ENCODE measurements around the gene PPDPF. TPM values are rescaled to one million over a fixed set of nuclear protein-coding genes. Genes with fewer than 3 reads are reported as not detected.

Gene PPDPF
- total RNA-seq, 1 experiment from 2014 or later, result 194 TPM

DNA sequence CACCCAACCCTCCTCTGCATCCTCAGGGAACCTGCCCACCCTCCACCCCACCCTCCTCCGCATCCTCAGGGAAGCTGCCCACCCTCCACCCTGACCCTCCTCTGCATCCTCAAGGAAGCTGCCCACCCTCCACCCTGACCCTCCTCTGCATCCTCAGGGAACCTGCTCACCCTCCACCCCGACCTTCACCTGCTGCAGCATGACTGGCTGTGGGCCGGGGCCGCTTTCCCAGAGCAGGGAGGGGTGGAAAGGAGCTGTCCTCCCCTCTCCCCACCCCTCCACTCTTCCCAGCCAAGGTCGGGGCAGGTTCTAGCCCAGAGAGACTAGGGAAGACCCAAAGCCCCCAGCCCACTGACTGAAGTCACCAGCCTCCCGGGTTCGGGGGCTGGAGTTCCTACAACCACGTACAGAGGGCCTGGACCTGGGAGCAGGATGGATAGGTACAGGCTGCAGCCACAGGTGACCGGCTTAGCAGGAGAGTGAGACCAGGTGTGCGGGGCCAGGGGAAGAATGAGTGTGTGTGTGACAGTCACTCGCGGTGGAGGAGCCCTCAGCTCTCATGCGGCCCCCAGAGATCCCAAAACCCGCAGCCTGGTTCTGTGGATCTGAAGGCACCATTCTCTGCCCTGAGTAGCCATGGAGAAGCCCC, 33.3 kb upstream of the PPDPF start:
- DNase-seq (ENCODE audit: low read depth), result no peak

DNA sequence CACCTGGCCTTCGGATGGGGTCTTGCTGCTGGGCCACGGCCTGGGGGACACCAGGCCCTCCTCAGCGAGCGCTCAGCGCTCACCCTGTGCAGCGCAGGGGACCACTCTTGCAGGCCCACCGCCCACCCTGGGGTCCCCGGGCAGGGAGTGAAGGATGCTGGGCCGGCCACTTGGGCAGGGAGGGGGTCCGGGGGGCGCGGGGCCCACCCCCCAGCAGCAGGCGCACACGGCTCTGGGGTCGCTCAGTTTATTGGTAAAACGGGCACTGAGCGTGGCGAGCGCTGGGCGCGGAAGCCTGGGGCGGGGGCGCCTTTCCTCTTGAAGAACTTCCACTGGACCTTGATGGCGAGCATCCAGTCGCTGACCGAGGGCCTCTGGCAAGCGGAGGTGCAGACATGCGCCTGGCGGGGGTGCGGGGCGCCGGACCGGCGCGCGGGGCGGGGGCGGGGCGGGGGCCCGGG, 32.8 kb upstream of the PPDPF start:
- no peak for DNase-seq (ENCODE audit: low read depth)

DNA sequence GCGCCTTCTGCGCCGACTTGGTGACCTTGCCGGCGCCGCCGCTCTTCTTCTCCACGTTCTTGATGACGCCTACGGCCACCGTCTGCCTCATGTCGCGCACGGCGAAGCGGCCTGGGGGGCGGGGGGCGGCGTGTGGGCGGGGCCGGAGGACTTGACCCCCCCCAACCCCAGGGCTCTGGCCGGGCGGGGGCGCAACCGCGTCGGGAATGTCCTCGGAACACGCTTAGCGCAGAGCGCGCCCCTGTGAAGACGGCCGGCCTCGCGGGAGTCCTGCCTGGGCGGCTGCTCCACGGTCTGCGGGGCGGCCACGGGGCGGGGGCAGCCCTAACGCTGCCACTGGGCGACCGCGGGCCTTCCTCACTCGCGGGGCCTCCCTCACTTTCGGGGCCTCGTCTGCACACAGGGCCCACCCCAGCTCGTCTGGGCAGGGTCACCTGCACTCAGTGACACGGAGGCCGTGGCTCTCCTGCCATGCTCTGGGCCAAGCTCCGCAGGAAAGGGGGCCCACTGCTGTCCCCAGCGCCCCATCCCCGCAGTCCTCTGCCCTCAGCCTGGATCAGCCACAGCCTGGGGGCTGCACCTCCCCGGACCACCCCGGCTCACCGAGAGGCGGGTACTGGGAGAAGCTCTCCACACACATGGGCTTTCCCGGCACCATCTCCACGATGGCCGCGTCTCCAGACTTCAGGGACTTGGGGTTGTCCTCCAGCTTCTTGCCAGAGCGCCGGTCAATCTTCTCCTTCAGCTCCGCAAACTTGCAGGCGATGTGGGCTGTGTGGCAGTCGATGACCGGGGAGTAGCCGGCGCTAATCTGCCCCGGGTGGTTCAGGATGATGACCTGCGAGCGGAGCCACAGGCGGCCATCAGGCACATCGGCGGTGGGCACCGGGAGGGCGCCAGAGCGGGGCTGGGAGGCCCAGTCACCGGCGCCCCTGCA, 32.0 kb upstream of the PPDPF start:
- no peak for DNase-seq (ENCODE audit: low read depth)

DNA sequence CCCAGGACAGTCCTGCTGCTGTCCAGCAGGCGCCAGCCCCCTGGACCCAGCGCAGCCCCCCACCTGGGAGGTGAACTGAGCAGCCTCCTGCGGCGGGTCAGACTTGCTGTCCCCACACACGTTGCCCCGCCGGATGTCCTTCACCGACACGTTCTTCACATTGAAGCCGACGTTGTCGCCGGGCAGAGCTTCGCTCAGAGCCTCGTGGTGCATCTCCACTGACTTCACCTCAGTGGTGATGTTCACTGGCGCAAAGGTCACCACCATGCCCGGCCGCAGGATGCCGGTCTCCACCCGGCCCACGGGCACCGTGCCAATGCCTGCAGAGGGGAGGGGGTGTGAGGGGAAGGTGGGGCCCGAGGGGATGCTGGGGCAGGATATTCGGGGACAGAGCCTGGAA, 30.1 kb upstream of the PPDPF start:
- DNase-seq (ENCODE audit: low read depth), result no peak

DNA sequence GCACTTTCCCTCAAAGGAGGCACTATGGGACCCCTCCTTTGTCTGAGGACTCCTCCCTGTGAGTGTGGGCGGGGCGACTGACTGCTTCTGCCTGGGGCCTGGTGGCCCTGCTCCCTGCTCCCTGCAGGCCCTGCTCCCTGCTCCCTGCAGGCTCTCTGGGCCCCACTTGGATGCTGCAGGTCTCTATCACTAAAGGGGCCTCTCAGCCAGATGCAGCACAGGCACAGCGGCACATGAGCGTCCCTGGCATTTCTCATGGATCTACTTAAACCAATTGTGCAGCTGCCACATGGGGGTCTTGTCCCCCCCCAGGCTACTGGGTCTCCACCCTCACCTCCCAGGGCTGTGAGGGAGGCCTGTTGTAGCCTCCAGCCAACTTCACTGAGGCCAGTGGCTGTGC, 29.5 kb upstream of the PPDPF start:
- DNase-seq (ENCODE audit: low read depth), result no peak

DNA sequence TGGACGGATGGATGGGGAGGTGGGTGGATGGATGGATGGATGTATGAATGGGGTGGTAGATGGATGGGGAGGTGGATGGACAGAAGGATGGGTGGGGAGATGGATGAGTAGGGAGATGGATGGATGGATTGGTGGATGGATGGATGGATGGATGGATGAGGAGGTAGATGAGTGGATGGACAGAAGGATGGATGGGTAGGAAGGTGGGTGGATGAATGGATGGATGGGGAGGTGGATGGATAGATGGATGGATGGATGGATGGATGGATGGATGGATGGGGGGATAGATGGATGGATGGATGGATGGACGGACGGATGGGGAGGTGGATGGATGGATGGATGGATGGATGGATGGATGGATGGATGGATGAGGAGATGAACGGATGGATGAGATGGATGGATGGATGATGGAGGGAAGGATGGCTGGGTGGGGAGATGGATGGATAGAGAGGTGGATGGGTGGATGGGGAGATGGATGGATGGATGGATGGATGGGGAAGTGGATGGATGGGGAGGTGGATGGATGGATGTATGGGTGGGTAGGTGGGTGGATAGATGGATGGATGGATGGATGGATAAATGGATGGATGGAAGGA, 28.8 kb upstream of the PPDPF start:
- no peak for DNase-seq (ENCODE audit: low read depth)

DNA sequence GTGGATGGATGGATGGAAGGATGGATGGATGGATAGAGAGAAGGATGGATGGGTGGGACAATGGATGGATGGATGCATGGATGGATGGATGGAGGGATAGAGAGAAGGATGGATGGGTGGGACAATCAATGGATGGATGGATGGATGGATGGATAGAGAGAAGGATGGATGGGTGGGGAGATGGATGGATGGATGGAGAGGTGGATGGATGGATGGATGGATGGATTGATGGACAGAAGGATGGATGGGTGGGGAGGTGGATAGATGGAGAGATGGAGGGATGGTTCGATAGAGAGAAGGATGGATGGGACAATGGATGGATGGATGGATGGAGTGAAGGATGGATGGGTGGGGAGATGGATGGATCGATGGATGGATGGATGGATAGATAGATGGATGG, 28.0 kb upstream of the PPDPF start:
- no peak for DNase-seq (ENCODE audit: low read depth)

DNA sequence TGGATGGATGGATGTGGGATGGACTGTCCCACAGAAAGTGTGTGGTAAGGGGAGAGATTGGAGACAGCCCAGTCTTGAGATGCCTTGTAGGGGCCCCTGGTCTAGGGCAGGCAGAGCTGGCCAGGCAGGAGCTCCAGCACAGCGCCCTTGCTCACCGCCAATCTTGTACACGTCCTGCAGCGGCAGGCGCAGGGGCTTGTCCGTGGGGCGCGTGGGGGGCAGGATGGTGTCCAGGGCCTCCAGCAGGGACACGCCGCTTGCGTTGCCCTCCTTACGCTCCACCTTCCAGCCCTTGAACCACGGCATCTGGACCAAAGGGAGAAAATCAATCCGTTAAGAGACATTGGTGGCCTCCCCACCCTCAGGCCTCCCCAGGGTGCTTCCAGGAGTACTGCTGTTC, 27.6 kb upstream of the PPDPF start:
- DNase-seq (ENCODE audit: low read depth), result no peak

DNA sequence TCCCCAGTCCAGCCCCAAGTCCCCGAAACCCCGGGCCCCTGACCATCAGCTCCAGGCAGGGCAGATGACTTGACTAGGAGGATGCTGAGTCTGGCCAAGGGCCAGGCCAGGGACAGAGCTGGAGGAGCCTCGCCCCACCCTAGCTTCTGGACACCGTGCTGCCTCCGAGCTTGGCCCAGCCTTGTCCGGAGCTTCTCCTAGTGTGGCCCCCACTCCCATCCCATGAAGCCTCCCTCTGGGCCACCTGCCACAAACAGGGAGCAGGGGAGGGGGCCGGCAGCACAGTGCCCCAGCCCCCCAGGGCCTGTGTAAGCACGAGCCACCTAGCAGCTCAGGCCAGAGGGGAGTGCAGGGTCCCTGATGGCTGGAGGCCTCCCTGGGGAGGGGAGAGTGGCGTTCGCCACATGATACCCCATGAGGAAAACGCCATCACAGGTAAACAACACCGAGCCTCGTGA, 27.0 kb upstream of the PPDPF start:
- DNase-seq (ENCODE audit: low read depth), result no peak

DNA sequence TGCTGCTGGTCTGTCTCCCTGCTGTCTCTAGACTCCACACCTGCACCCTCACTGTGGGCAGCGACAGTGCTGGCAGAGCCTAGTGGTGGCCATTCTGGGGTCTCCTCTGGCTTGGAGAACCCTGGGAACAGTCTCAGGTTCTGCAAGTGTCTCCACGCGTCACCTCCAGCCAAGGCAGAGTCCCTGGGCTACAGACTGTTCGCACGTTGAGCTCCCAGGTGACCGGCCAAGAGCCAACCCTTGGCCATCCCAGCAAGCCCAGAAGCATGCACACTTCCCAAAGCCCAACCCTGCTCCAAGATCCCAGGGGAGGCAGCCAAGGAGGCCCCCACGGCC, 26.5 kb upstream of the PPDPF start:
- DNase-seq (ENCODE audit: low read depth), result no peak

DNA sequence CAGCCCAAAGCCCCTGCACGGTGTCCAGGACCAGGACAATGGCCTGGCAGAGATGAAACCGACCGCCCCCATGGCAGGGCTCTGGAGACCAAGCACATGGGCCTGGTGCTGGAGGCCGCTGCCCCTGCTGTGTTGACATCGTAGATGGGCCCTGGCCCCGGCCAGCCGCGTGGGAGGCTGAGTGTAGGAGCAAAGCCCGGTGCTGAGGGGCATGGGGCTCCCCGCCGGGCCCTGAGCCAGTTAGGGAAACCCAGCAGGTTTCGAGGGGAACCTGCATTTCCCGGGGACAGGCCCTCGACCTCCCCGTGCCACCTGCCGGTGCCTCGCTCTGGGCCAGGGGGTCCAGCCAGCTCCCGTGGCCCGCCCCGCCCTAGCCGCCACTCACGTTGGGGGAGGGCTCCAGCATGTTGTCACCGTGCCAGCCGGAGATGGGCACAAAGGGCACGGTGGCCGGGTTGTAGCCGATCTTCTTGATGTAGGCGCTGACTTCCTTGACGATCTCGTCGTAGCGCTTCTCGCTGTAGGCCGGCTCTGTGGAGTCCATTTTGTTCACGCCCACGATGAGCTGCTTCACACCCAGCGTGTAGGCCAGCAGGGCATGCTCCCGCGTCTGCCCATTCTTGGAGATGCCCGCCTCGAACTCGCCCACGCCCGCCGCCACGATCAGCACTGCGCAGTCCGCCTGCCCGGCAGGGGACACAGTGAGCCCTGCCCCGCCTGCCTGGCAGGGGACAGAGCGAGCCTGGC, 26.0 kb upstream of the PPDPF start:
- no peak for DNase-seq (ENCODE audit: low read depth)

DNA sequence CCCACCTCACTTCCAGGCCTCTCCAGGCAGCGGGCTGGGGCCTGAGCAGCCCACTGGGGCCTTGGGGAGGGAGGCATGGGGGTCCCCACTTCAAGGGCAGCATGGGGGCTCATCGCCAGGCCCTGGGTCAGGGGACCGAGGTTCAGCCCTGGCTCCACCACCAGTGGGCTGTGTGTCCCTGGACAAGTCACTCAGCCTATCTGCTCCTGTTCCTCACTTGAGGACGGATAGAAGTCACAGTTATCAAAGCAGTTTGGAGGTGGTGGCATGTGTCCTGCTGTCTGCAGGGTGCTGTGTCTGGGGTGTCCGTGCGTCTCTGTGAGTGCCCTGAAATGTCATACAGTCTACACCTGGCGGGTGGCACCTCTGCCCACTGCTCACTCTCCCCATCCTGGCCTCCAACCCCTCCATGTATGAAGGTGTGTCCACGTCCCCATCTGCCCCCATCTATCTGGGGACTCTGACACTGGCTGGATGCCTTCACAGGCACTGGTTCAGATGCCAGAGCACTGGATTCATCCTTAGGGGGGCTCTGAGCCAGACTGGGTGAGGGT, 25.3 kb upstream of the PPDPF start:
- no peak for DNase-seq (ENCODE audit: low read depth)

DNA sequence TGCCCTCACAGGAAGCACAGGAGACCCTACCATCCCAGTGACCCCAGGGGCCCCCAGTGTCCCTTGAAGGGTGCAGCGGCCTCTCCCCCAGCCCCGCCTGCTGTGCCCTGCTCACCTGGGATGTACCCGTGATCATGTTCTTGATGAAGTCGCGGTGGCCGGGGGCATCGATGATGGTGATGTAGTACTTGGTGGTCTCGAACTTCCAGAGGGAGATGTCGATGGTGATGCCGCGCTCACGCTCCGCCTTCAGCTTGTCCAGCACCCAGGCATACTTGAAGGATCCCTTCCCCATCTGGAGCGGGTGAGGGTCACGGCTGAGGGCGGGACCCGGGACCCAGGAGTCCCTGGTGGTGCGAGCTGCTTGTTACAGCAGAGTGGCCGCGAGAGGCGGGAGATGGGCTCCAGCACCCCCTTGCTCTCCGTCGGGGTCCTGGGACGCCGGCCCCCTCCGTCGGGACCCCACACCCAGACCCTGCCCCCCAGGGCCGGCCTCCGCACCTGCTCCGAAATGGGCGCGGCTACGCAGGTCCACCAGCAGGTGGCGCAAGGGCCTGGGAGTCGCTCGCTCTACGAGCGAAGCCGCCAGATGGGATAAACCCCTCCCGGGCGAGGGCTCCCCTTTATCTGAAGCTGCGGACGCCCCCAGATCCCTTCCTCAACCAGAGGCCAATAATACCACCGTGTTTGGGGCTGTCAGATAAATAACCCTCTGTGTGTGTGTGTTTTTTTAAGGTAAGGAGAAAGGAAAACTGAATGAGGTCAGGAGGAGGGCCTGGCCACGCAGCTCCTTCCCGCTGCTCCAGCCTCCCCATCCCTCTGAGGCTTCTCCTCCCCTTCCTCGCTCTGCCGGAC, 24.6 kb upstream of the PPDPF start:
- DNase-seq (ENCODE audit: low read depth), result peak; percentile 23

DNA sequence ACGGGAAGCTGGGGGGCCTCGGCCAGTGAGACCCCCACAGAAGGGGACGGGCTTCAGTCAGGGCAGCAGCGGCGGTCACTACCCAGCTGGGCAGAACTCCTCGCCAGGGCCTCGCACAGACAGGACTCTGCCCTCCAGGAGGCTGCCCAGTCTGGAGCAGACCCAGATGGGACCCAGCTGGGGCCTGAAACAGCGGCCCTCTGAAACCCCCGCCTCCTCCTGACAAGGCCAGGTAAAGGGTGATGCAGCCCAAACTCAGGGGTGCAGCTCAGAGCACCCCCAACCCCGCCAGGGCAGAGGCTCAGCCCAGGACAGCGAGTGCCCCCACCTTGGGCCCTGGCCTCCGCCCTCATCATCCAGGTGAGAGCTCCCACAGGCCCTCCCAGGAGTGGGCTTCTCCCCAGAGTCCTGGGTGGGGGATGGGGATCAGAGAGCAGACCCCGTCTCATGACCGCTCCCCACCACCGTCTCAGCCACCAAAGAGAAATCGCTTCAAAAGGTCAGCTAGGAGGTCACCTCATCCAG, 23.9 kb upstream of the PPDPF start:
- no peak for DNase-seq (ENCODE audit: low read depth)

DNA sequence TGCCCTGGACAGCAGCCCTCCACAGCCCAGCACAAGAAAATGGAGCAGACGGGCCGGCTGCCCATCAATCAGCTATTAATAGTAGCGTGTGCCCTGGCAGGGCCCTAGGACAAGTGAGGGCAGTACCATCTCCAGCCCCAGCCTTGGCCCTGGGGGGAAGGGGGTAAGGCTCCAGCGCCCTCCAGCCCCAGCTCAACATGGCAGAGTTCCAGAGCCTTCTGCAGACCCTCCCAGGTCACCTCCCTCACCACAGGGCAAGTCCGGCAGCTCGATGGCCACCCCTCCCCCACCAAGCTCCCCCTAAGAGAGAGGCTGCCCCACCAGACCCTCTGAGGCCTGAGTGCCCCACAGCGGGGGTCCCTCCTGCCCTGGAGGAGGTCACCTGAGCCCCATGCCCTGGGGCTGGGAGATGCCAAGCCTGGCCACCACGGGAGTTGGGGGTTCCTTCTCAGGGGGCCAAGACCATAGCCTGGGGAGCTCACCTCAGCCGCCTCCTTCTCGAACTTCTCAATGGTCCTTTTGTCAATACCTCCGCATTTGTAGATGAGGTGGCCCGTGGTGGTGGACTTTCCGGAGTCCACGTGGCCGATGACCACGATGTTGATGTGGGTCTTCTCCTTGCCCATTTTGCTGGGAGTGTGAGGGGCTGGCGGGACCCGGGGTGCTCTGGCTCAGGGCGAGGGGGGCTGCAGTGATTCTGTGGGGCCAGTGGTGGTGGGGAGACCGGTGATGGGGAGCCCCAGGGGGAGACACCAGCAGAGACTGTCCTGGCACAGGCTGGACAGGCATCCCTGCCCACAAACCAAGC, 23.2 kb upstream of the PPDPF start:
- DNase-seq (ENCODE audit: low read depth), result no peak

DNA sequence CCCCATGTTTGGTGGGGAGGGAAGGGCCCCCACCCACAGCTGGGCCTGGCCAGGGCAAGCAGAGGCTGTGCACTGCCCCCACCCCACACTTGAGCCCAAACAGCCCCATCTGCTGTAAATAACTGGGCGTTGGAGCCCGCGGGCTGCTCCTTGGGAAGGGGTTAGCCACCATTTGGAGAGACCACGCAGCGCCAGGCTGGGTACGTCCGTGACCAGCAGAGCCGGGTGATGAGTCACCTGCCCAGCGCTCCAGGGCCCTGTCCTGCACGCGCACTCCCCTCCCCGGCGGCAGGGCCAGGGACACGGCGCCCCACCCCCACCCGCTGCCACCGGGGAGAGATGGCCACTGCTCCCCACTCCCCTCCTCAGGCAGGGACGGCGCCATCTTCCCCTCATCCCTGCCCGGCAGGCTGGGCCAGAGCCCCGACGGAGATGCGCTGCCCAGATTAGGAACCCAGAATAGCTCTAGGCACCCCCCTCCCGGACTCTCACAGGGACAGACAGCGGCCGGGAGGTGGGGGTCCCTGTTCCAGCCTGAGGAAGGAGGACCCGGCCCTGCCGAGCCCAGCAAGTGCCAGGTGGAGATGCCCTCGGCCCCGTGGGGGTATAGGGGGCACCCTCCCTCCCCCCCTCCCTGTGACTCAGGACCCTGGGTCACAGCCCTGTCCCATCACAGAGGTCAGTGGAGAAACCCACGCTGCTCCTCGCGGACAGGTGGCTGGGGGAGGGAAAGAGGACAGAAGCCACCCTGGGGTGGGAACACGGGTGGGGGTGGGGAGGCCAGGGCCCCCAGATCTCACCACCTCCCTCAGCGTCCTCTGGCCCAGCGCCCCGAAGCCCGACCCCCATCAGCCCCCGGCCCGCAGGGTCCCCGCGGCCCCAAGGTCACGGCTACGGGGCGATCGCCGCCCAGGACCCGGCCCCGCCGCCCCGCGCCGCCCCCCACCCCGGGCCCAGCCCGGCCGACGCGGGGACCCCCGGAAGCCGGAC, 22.3 kb upstream of the PPDPF start:
- DNase-seq (ENCODE audit: low read depth), result peak; percentile 23

DNA sequence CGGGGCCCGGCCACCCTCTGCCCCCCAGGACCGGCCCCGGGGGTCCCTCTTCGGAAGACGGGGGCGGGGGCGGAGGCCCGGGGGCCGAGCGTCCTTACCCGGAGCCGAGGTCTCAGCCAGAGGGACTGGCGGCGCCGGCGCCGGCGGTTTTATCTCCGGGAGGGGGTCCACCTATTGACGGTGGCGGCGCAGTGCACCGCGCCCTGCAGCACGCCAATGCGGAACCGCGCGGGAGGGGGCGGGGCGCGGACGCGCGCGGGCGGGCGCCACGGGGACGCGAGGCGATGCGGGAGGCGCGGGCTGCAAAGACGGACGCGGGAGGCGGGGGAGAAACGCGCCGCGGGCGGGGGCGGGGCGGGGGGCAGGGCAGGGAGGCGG, 21.6 kb upstream of the PPDPF start, which contains the start of gene EEF1A2:
Gene EEF1A2, minus strand, starts transcription at position 124 of the 378 bp plus-strand sequence. CDS start 1,320 bp downstream, outside the sequence.
- no peak for DNase-seq (ENCODE audit: low read depth)

DNA sequence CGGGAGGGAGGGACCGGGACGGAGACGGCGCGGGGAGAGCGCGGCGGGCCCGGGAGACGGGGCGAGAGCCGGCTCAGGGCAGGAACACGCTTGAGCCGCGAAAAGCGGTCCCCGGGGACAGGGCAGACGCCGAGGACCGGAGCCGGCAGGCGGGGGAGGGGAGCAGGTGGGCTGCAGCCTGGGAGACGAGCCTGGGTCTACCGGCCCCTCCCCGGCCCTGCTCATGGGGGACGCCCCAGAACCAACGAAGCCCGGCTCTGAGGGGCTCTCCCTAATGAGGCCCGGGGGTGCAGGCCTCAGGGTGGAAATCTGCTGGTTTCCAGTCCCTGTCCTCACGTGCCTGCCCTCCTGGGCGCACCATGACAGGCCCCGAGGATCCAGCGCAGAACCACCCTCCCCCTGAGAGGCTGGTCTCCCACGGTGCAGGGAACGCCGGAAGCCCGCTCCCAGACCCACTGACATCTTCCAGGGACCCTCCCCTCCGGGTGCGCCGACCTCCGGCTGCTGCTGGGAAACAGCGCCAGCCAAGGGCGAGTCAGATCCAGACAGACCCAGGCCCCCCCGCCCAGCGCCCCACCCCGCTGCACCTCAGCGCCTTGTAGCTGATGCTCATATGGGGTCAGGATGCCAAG, 21.1 kb upstream of the PPDPF start:
- DNase-seq (ENCODE audit: low read depth), result no peak
